T-helper 2 cell treated with Interferon-gamma antibody and Interleukin-4, amounts not matched to agents 100 ng/mL and 5 ng/mL, for 36 hours (primary cell): Measurements from ENCODE around the gene NTSR2. TPM values are rescaled to one million over a fixed set of nuclear protein-coding genes. Genes with fewer than 3 reads are reported as not detected.

Experiments used
- intact Hi-C: fragments of 100-400 bp; cut with micrococcal nuclease; formaldehyde crosslinking; loops from one replicate; pipeline ENCODE4 v1.15.1; 2023
- total RNA-seq: library from RNA; stranded (reverse); gene quantifications from 2 replicates; pipeline ENCODE4 v1.2.3, GENCODE V29; 2022

The NTSR2 gene
- total RNA-seq, 1 donor from 2014 or later = not detected

GRCh38 chr2:11658208-11659114 lies 11.5 kb downstream of the NTSR2 start:
- intact Hi-C loops = no loop called here

- intact Hi-C loops = no loop called here
These were observed 12.3 kb downstream of the NTSR2 start for GRCh38 chr2:11657646-11658045.

- intact Hi-C loops = no loop called here
These were observed 12.8 kb downstream of the NTSR2 start for GRCh38 chr2:11657195-11657594.

GRCh38 chr2:11656671-11657101 lies 13.3 kb downstream of the NTSR2 start:
- intact Hi-C loops = no loop called here

GRCh38 chr2:11656252-11656651 lies 13.7 kb downstream of the NTSR2 start:
- intact Hi-C loops = no loop called here

GRCh38 chr2:11655495-11655894 lies 14.5 kb downstream of the NTSR2 start:
- intact Hi-C loops = no loop called here

GRCh38 chr2:11652553-11652952 lies 17.4 kb downstream of the NTSR2 start:
- intact Hi-C loops = no loop called here

- intact Hi-C loops = no loop called here
These were observed 18.0 kb downstream of the NTSR2 start for GRCh38 chr2:11651856-11652548.

- intact Hi-C loops = no loop called here
These were observed 20.9 kb downstream of the NTSR2 start for GRCh38 chr2:11649093-11649492.

GRCh38 chr2:11647834-11648600 lies 22.0 kb downstream of the NTSR2 start:
- intact Hi-C loops = no loop called here

- intact Hi-C loops = no loop called here
These were observed 23.5 kb downstream of the NTSR2 start for GRCh38 chr2:11646530-11646929.

- intact Hi-C loops = no loop called here
These were observed 25.7 kb downstream of the NTSR2 start for GRCh38 chr2:11644293-11644692.

GRCh38 chr2:11642972-11643371 lies 27.0 kb downstream of the NTSR2 start:
- intact Hi-C loops = no loop called here

GRCh38 chr2:11640132-11640531 lies 29.9 kb downstream of the NTSR2 start:
- intact Hi-C loops = no loop called here

GRCh38 chr2:11639503-11639902 lies 30.5 kb downstream of the NTSR2 start:
- intact Hi-C loops = no loop called here

- intact Hi-C loops = no loop called here
These were observed 32.4 kb downstream of the NTSR2 start for GRCh38 chr2:11637546-11637945.

GRCh38 chr2:11636593-11637295 lies 33.3 kb downstream of the NTSR2 start:
- intact Hi-C loops = no loop called here

GRCh38 chr2:11635141-11635540 lies 34.9 kb downstream of the NTSR2 start:
- intact Hi-C loops = no loop called here

GRCh38 chr2:11634584-11634983 lies 35.4 kb downstream of the NTSR2 start:
- intact Hi-C loops = no loop called here

- intact Hi-C loops = no loop called here
These were observed 36.0 kb downstream of the NTSR2 start for GRCh38 chr2:11633923-11634478.

GRCh38 chr2:11631462-11631861 lies 38.5 kb downstream of the NTSR2 start:
- intact Hi-C loops = no loop called here
